ENCODE results near the gene RIMS4. TPM values are rescaled to one million over a fixed set of nuclear protein-coding genes. Genes with fewer than 3 reads are reported as not detected.

Gene RIMS4
- total and polyA plus RNA-seq, 9 of the 15 experiments (the other 6 are each of a cell fraction or from before 2014, with no cell fraction given) = 0.04 TPM; not detected in 8

DNA sequence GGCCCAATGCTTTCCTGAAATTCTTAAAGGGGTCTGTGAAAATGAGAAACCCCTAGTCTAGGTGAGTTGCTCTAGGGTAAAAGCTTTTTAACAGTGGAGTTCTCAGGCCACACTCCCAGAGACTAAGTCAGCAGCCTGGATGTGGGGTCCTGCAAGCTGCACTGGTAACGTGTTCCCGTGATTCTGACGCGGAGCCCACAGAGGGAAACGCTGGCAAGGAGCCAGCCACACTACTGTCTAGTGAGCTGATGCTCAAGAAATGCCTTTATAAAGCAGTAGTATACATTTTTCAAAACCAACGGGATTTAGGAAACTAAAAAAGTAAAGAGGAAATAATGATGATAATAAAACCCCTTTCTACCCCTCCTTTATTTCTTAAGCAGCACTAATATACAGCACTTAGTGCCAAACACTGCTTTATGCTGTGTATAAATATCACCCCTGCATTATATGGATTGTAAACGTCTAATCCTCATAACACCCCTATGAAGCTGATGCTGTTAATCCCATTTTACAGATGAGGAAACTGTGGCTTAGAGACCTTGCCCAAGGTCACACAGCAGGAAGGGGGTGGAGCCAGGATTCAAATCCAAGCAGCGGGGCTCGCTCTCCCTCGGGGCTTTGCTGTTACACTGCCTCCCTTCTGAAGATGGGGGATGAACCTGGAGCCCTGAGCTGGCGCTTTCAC, 39.7 kb downstream of the RIMS4 start:
- H3K36me3 ChIP-seq (ENCODE audit: control insufficient read depth, insufficient read depth, low read length) = no peaks in the 10 kb centered on the region
- H3K9me3 ChIP-seq (replicated peaks; ENCODE audit: control insufficient read depth, insufficient read depth, low read depth, low read length) = no peaks in the 10 kb centered on the region
- TF ChIP-seq POU5F1 (IDR thresholded peaks at IDR 0.05; ENCODE audit: borderline replicate concordance, low read depth, low read length, partially characterized antibody) = no peak
- no peak for TF ChIP-seq NFE2 (IDR thresholded peaks at IDR 0.05; ENCODE audit: low read depth)
- peak; percentile 62 for TF ChIP-seq RBM25 (IDR thresholded peaks at IDR 0.05; ENCODE audit: low read depth, low read length, severe bottlenecking)
- TF ChIP-seq HDAC8 (tag; IDR thresholded peaks at IDR 0.05) = no peak
- no peak for TF ChIP-seq RHOXF2B (CRISPR knock-in tag; conservative IDR thresholded peaks at IDR 0.05)
- no peak for TF ChIP-seq TEAD1 (CRISPR knock-in tag; IDR thresholded peaks at IDR 0.05)
- no peak for TF ChIP-seq ATF7 (IDR thresholded peaks at IDR 0.05)
- TF ChIP-seq NFIC (IDR thresholded peaks at IDR 0.05) = peak; percentile 70; the same call in 1 of the 2 replicates
- TF ChIP-seq KDM2B (CRISPR knock-in tag; IDR thresholded peaks at IDR 0.05) = no peak
- TF ChIP-seq CHCHD3 (CRISPR knock-in tag; IDR thresholded peaks at IDR 0.05) = no peak
- TF ChIP-seq ESRRA (IDR thresholded peaks at IDR 0.05; ENCODE audit: borderline replicate concordance, low read depth) = peak; percentile 96
- no peak for TF ChIP-seq ZNF586 (CRISPR knock-in tag; conservative IDR thresholded peaks at IDR 0.05)
- no peak for TF ChIP-seq ZNF175 (CRISPR knock-in tag; IDR thresholded peaks at IDR 0.05; ENCODE audit: low read depth)
- TF ChIP-seq RBM39 (optimal IDR thresholded peaks at IDR 0.05; ENCODE audit: low read depth, low read length) = no peak
- no peak overlapping the region for H2AFZ ChIP-seq (ENCODE audit: low read depth, low read length)
- FAIRE-seq (no peak), DNase-seq (ENCODE audit: extremely low read depth in 1 of 4, low spot score in 3 of 4) (no peak), ATAC-seq (no peak)
- peaks cover 0 to 26% of the 10 kb centered on the region in 2 experiments; a peak in 4 of 5 replicates for H3K27me3 ChIP-seq (ENCODE audit: control insufficient read depth in 2 of 2, insufficient read depth in 2 of 2, low read length in 2 of 2)
- peaks cover 7% of the 10 kb centered on the region; the same call in 1 of the 2 replicates for H4K20me1 ChIP-seq (replicated peaks; ENCODE audit: control insufficient read depth, insufficient read depth, low read length)
- H3K9me1 ChIP-seq (ENCODE audit: control insufficient read depth, insufficient read depth, low read length) = no peaks in the 10 kb centered on the region
- no TSS peak for BruUV-seq (replicated peaks)
- intact Hi-C loops (cut with micrococcal nuclease) (no loop called here), in situ Hi-C loops (cut with MboI) (no loop called here)
- H3K4me2 ChIP-seq (ENCODE audit: insufficient read depth, low read length) = no peak overlapping the region
- ChIA-PET CTCF (ENCODE audit: low intra/inter-chr PET ratio) (no interaction called here), POLR2A (interaction anchor here (0.8 to 1.7 kb wide), 3 partner anchors 11 to 115 kb away, joined by 3 to 6 read pairs (median 3); partner anchors contain the start of gene YWHAB)
- H3K9ac ChIP-seq (ENCODE audit: insufficient read depth in 1 of 2, low read depth in 2 of 2, low read length in 2 of 2) = no peak overlapping the region
- WGBS (ENCODE audit: insufficient coverage, low coverage, missing lambda C conversion rate) = 1% methylated on average over 11 of the region's 11 CpGs
- no peaks in the 10 kb centered on the region for H3K4me1 ChIP-seq (replicated peaks in 1 of 2; ENCODE audit: control insufficient read depth in 2 of 2, insufficient read depth in 2 of 2, low read length in 2 of 2)
- H3K27ac ChIP-seq (ENCODE audit: extremely low read depth, low read depth, low read length) = no peak overlapping the region
- no peaks in the 10 kb centered on the region for H3K79me2 ChIP-seq (ENCODE audit: control insufficient read depth, insufficient read depth, low read length)
- no peak overlapping the region for H3K4me3 ChIP-seq
